GM20000 (cell line): ENCODE measurements around the gene RASA3.

Source experiments
- DNase-seq: peaks from one replicate; pipeline ENCODE4 v3.0.0; 2012; ENCODE audit warnings: low spot score
- TF ChIP-seq, protein P1 (sequence below): IDR thresholded peaks from 2 replicates; pipeline ENCODE4 v1.5.1; 2012; ENCODE audit warnings: mild to moderate bottlenecking, control low read depth; ENCODE audit errors: extremely low read depth, missing control alignments

RASA3 gene

DNA sequence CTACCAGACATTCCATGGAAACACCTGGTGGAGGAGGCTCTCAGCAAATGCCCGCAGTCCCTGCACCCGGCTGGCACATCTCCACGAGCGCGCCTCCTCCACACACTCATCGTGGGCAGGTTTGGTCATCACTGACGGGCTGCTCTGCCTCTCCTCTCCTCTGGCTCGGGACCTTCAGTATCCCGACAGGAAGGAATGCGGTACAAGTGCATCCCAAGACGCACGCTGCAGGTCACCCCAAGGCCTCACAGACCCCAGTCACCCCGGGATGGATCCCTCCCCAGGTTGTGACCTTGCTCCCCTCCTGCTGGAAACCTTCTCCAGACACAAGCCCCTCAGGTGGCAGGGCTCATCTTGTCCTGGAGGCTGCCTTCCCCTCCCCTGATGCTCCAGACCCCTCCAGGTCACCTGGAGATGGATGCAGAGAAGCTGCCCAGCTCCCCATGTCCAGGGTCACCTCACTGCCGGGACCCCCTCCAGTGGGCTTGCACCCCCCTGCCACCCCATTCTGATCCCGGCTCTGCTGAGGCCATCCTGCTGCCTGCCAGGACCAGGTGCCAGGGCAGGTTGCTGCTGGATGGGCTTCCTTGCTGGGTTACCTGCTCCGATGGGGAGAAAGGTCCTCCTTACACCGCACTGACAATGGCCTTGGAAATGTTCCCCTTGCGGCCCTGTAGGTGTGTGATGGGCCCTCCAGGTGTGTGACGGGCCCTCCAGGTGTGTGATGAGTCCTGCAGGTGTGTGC is 188.4 kb downstream of the RASA3 start:
- DNase-seq, result no peak
- TF ChIP-seq, protein P1, sequence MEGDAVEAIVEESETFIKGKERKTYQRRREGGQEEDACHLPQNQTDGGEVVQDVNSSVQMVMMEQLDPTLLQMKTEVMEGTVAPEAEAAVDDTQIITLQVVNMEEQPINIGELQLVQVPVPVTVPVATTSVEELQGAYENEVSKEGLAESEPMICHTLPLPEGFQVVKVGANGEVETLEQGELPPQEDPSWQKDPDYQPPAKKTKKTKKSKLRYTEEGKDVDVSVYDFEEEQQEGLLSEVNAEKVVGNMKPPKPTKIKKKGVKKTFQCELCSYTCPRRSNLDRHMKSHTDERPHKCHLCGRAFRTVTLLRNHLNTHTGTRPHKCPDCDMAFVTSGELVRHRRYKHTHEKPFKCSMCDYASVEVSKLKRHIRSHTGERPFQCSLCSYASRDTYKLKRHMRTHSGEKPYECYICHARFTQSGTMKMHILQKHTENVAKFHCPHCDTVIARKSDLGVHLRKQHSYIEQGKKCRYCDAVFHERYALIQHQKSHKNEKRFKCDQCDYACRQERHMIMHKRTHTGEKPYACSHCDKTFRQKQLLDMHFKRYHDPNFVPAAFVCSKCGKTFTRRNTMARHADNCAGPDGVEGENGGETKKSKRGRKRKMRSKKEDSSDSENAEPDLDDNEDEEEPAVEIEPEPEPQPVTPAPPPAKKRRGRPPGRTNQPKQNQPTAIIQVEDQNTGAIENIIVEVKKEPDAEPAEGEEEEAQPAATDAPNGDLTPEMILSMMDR, result no peak

DNA sequence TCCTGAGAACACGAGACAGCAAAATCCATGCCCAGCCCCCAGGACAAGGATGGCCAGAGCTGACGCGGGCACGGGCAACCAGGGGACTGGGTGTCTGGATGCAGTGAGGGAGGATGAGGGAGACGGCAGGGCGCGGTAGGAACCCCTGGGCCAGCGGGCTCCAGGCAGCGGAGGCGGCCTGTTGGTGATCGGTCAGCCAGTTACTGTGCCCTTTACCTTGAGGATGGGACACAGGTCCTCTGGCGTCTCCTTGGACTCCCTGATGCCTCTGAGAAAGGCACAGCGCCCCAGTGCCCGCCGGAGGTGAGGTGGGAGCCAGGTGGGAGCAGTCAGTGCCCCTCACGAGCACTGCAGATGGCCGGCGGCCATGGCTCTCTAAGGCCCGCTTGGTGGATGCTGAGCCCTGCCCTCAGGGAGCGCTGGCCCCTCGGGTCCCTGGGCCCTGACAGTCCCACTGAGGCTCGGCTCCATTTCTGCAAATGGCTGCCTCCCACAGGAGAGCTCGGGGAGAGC is 189.8 kb downstream of the RASA3 start:
- DNase-seq, result no peak
- TF ChIP-seq, protein P1, result no peak

DNA sequence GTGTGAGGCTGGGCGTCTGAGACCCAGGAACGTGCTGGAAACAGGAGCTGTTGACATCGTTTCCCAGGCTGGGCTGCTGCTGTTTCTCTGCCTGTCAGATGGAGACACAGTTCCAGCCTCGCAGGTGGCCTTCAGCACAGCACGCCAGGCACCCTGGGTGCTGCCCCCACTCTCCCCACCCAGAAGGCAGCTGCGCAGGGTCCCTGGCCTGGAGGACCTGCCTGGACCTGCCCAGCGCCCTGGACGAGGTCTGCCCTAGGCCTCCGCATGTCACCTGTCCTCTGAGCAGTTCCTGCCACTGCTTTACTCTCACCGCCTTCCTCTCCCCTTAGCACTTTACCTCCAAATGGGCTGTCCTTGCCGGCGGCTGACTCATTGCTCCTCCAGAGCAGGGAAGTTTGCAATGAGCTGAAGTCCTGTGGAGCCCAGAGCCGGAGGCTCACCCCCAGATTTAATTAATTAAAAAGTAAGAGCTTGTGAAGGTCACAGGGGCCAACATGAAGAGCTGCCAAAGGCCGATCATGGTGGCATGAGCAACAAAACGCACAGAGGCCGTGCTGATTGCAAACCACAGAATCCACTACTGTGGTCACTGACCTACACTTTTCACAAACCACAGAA is 190.7 kb downstream of the RASA3 start:
- TF ChIP-seq, protein P1, result no peak
- no peak for DNase-seq

DNA sequence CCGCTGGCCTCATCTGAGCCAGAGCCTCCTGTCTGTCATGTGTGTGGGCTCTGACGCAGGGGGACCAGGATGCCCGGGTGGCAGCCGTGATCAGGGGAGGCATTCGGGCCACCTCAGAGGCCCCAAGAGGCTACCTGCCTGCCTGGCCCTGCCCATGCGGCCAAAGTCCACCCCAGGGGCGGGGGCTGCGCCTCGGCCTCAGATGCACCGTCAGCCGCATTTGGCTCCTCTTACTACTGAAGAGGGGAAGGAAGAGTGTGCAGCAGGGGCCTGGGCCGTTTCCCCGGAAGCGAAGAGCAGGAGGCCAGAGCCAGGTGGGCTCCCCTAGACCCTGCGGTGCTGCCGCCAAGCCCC is 192.5 kb downstream of the RASA3 start:
- TF ChIP-seq, protein P1, result no peak
- no peak for DNase-seq

DNA sequence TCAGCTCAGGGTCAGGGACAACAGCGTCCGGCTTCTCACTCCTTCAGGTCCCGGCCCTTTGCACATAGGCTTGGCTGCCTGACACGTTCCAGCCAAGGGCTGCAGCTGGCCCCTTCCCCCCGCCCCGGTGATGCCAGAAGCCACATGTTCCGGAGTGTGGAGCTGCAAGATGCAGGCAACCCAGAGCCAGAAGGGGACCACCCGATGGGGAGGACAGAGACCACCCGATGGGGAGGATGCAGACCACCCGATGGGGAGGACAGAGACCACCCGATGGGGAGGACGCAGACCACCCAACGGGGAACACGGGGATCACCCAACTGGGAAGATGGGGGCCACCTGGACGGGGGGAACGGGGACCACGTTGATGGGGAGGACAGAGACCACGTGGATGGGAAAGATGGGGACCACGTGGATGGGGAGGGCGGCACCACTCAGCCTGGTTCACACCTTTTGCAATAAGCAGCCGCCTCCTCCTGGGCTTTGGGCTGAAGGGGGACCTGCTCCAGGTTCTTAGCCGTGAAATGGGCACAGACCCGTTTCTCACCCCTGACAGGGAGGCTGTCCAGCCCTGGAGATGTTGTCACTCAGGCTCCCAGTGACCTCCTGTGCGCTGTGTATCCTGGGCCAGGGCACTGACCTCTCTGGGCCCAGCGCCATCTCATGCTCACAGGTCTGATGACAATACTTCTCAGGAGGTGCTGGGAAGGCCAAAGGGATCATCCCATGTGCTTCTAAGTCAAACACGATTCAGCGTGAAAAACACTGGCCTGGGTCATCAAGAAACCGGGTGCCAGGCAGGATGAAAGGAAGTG is 193.1 kb downstream of the RASA3 start:
- DNase-seq, result no peak
- TF ChIP-seq, protein P1, result no peak

DNA sequence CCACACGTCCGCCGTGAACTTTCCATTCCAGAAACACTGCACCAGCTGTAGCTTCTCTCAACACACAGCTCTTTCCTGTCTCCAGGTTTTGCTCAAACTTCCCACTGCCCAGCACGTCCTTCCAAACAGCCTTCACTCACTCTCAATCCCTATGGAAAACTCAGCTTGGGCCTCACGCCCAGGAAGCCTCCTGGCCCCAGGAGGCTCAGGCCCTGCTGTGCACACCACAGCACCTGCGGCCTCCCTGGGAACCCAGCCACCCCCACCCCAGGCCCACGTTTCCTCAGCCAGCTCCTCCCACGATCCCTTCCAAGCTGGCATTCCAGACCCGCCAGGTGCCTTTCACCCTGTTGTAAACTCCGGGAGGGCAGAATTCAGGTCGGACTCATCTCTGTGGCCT is 193.7 kb downstream of the RASA3 start:
- TF ChIP-seq, protein P1, result no peak

DNA sequence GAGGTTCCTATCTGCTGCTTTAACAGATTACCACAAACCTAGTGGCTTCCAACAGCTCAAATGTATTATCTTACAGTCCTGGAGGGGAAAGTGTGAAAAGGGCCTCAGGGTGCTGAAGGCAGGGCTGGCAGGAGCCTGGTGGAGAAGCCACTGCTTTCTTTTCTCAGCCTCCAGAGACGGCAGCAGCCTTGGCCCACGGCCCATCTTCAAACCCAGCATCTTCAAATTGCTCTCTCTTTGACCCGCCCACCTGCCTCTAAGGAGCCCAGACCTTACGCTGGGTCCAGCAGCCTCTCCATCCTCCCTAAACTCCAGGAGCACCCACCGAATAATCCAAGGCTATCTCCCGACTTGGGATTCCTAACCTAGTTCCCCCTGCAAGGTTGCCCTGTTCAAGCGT is 194.2 kb downstream of the RASA3 start:
- TF ChIP-seq, protein P1, result no peak
- no peak for DNase-seq

More for the DNA sequence above, 193.7 kb downstream of the RASA3 start:
- DNase-seq, result no peak
